Activated CD8-positive, alpha-beta memory T cell treated with anti-CD3 and anti-CD28 coated beads, Interleukin-2, amount 50 U/mL, for 1 hour (primary cell): ENCODE measurements around the gene KRTAP4-16.
"Not testable (repeated sequence)": the region's sequence is repeated elsewhere in the genome, so short reads cannot be mapped to it uniquely, and the experiment has no call there.

Experiments used
- DNase-seq: peaks from one replicate; pipeline ENCODE4 v3.0.0-alpha.2; 2020; ENCODE audit errors: extremely low read depth

KRTAP4-16 gene

GRCh38 chr17:41076788-41077187 is 25.2 kb downstream of the KRTAP4-16 start:
- DNase-seq, result no peak

- DNase-seq, result no peak
Measured at GRCh38 chr17:41073676-41074075, 28.3 kb downstream of the KRTAP4-16 start.

- DNase-seq, result no peak
Measured at GRCh38 chr17:41071606-41072360, 30.2 kb downstream of the KRTAP4-16 start.

DNA sequence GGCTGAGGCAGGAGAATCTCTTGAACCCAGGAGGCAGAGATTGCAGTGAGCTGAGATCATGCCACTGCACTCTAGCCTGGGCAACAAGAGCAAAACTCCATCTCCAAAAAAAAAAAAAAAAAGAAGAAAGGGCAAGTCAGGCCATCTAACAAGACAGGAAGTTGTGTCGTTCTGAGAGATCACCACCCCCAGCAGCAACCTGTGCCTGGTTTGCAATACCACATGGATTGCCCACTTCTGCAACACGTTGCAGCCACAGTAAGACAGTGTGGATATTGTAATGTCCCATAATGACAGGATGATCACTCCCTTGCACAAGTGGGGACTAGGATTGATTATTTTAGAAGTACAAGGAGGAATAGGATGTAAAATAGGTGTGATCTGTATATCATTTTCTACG is 33.0 kb downstream of the KRTAP4-16 start:
- no peak for DNase-seq

DNA sequence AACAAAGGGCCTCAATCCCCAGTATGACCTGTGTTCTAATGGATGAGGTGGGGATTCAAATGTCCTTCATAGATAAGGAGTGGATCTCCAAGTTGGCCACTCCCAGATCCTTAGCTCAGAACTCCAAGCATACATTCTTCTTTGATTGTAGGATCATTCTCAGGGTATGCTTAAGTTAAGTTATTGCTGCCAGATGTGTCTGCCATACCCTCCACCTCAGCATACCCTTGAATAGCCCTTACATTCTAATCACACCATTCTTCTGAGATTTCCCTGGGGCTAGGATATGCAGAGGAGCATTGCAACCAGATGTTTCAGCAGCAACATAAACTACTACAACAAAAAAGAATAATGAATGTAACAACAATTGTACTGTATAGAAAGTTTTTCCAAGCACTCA is 34.7 kb downstream of the KRTAP4-16 start:
- no peak for DNase-seq

DNA sequence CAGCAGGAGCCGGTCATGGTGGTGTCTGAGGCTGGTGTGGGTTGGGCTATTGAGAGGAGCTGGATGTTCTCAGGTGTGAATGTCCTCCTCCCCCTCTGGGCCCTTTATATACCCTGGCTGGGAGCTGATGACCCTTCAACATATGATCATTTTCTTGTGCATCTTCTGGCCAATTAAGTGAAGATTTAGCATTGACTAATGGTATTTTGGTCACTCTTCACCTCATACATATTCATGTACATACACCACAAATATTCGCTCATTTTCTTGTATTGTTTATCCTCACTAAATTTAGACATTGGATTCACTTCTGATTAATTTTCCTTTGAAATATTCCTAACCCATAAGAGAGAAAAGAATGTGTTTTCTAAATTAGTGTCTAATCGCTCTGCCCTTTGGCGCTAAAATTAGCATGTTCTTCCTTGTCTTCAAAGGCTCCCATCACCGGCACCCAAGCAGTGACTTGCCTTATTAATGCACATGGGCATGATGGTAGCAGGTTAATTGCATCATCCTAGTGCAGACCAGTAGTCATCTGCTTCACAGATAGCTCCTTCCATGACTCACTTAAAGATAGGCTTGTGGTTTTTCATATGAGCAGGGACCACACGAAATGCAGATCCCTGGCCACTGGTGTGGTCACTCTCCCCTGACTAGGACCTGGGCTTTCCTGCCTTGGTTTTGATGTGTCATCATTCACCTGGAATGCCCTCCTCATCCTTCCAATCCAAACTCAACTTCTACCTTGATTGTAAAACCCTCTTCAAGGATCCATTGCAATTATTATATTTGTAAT is 36.0 kb downstream of the KRTAP4-16 start, which contains the start of gene KRTAP2-4:
TSS of gene KRTAP2-4 (minus strand) at position 51 of the 796 bp plus-strand sequence. CDS start at position 17, 34 bp downstream.
- no peak for DNase-seq

- DNase-seq, result not testable (repeated sequence)
Measured at GRCh38 chr17:41065016-41065689, 36.9 kb downstream of the KRTAP4-16 start.

GRCh38 chr17:41064301-41064700 is 37.7 kb downstream of the KRTAP4-16 start:
- DNase-seq, result no peak

DNA sequence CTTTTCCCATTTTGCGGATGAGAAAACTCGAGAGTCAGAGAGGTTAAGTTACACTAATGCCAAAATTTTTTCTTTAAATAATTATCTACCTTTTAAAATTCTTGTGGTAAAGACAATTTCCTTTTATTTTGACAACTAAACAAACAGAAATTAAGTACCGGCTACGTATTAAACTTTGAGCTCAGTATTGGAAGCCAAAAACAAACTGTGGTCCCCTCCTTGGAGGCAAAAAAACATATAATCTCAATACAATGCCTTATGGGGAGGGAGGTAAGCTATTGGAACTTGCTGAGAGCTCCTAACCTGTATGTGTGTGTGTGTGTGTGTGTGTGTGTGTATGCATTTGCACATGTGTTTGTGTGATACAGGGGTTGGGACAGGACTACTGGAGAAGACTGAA is 38.6 kb downstream of the KRTAP4-16 start:
- DNase-seq, result no peak

DNA sequence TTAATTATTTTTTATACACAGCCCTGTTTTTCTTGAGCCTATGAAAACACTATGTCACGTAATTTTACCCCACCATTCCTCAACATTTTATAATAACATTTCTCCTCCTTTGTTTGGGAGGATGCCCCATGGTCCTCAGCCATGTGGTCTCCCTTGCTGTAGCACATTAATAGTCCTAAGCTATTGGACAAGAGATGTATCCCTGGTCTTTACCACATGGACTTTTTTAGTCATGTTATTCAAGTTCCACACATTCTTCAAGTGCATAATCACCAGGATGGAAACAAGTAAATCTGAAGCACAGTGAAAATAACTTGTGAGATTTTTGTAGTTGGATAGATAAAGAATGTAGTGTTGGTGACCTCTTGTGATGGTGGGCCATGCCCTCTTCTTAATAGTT is 40.0 kb downstream of the KRTAP4-16 start:
- DNase-seq, result no peak

GRCh38 chr17:41060052-41060604 is 41.9 kb downstream of the KRTAP4-16 start, which contains the start of gene KRTAP2-3:
Gene KRTAP2-3, minus strand, starts transcription at chr17:41060114. Its CDS starts 64 bp downstream, at chr17:41060050.
- DNase-seq, result no peak

- not testable (repeated sequence) for DNase-seq
Measured at GRCh38 chr17:41059276-41060051, 42.5 kb downstream of the KRTAP4-16 start.

DNA sequence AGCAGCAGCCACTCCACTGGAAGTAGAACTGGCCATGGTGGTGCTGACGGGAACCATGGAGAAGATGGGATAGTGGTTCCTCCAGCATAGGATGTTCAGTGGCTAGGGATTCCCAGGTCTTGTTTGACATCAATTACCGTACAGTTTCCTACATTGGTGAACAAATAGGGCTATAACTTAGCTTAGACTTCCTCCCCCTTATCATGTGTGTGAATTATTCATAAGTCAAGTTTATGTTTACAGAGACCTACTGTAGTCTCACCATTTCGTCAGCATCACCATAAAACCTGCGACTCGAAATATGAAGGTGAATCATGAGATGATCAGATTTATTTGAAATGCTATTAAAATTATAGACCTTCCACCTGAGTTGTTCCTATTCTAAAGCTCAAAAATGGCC is 43.3 kb downstream of the KRTAP4-16 start:
- DNase-seq, result no peak

DNA sequence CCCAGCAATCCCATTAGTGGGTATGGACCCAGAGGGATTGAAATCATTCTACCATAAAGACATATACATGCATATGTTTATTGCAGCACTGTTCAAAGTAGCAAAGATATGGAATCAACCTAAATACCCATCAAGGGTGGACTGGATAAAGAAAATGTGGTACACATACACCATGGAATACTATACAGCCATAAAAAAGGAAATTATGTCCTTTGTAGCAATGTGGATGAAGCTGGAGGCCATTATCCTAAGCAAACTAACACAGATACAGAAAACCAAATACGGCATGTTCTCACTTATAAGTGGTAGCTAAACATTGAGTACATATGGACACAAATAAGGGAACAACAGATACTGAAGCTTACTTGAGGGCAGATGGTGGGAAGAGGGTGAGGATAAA is 44.5 kb downstream of the KRTAP4-16 start:
- no peak for DNase-seq

DNA sequence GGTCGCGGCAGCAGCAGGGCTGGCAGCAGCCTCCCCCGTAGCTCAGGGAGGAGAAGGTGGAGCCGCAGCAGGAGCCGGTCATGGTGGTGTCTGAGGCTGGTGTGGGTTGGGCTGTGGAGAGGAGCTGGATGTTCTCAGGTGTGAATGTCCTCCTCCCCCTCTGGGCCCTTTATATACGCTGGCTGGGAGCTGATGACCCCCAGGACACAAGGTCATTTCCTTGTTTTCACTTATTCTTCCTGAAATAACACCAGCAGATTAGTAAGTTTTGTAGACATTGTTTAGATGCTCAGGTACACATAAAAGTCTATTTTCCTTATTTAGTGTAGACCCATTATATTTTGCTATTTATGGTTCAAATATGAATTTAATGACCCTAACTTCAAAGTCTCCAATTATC is 46.9 kb downstream of the KRTAP4-16 start, which contains the start of gene KRTAP2-2:
TSS of gene KRTAP2-2 (minus strand) at position 101 of the 400 bp plus-strand sequence. CDS start at position 82, 19 bp downstream.
- not testable (repeated sequence) for DNase-seq

DNA sequence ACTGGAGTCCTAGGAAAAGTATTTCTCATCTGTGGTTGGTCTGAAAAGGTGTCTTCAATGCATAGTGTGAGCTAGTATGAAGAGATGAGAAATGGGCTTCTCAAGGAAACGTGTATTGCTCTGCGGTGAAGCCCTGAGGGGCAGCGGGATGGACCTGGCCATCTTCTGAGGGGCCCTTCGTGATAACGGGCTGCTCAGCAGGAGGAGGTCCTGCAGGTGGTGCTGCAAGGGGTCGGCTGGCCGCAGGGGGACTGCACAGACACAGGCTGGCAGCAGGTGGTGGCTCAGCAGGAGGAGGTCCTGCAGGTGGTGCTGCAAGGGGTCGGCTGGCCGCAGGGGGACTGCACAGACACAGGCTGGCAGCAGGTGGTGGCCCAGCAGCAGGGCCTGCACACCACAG is 47.5 kb downstream of the KRTAP4-16 start:
- DNase-seq, result not testable (repeated sequence)

GRCh38 chr17:41054025-41054424 is 48.0 kb downstream of the KRTAP4-16 start:
- no peak for DNase-seq

DNA sequence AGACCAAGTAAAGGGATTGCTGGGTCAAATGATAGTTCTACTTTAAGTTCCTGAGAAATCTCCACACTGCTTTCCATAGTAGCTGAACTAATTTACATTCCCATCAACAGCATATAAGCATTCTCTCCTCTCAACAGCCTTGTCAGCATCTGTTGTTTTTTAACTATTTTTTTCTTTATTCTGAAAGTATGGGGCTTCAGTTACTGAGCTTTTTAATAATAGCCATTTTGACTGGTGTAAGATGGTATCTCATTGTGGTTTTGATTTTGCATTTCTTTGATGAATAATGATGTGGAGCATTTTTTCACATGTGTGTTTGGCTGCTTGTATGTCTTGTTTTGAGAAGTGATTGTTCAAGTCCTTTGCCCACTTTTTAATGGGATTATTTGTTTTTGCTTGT is 49.4 kb downstream of the KRTAP4-16 start:
- DNase-seq, result no peak
